Gastrocnemius medialis (tissue), 4 donors: ENCODE data around the gene UBASH3B.

Experiments
- CTCF ChIP-seq, 5 experiments: fragments of 450-650 bp in 3 of 5; fragments of 200-600 bp in 2 of 5; sonication (generic) in 2 of 5; IDR thresholded peaks in 4 of 5; conservative IDR thresholded peaks in 1 of 5; 1 replicate in 4 of 5; 2 replicates in 1 of 5; pipeline ENCODE4 v1.5.1; 2016 to 2019; ENCODE audit warnings: antibody characterized with exemption in 5 of 5, mild to moderate bottlenecking in 3 of 5, moderate library complexity in 3 of 5
- POLR2A ChIP-seq, 2 donors: fragments of 450-650 bp; IDR thresholded peaks; one replicate each; pipeline ENCODE4 v1.6.1; 2017; ENCODE audit warnings: antibody characterized with exemption in 2 of 2, mild to moderate bottlenecking in 2 of 2, moderate library complexity in 2 of 2

GRCh38 chr11:122723106-122723505 lies 67.6 kb downstream of the UBASH3B start:
- TF ChIP-seq CTCF (IDR thresholded peaks at IDR 0.05 in 4 of 5, conservative IDR thresholded peaks at IDR 0.05 in 1 of 5) (no peak), POLR2A (IDR thresholded peaks at IDR 0.05) (no peak)
